DMS 273 treated with DMSO at 0.1 percent for 48 hours (cell line): ENCODE measurements around the gene FLACC1.
"Not testable (repeated sequence)": the region's sequence is repeated elsewhere in the genome, so short reads cannot be mapped to it uniquely, and the experiment has no call there.

ENCODE experiments used
- DNase-seq: peaks from one replicate; lab custom pipeline; 2025; lab: John Stamatoyannopoulos, UW

Gene FLACC1

DNA sequence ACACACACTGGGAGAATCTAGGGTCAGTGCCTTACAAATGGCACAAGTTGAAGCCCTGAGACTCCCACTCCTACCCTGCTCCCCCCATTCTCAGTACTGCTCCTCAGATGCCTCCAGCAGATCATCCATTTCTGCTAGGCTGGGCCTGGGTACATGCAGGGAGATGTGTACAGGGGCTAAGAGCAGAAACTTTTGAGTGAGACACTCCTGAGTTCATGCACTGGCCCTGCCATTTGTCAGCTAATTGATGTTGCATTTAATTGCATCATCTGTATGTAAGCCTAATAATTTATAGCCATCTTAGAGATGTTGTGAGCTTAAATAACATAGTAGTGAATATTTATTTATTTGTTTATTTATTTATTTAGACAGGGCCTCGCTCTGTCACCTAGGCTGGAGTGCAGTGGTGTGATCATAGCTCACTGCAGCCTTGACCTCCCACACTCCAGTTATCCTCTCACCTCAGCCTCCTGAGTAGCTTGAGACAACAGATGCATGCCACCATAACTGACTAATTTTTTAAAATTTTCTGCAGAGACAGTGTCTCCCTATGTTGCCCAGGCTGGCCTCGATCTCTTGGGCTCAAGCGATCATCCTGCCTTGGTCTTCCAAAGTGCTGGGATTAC lies 101.6 kb downstream of the FLACC1 start:
- DNase-seq = no peak

GRCh38 chr2:201254081-201254730 lies 102.9 kb downstream of the FLACC1 start:
- DNase-seq = no peak

- DNase-seq = no peak
These were observed 106.4 kb downstream of the FLACC1 start for GRCh38 chr2:201250741-201251140.

GRCh38 chr2:201249889-201250288 lies 107.3 kb downstream of the FLACC1 start:
- DNase-seq = no peak

GRCh38 chr2:201248288-201248844 lies 108.8 kb downstream of the FLACC1 start:
- no peak for DNase-seq

- no peak for DNase-seq
These were observed 110.9 kb downstream of the FLACC1 start for GRCh38 chr2:201246280-201246679.

- DNase-seq = no peak
These were observed 112.3 kb downstream of the FLACC1 start for GRCh38 chr2:201244829-201245228.

- no peak for DNase-seq
These were observed 114.4 kb downstream of the FLACC1 start for GRCh38 chr2:201242571-201243277.

DNA sequence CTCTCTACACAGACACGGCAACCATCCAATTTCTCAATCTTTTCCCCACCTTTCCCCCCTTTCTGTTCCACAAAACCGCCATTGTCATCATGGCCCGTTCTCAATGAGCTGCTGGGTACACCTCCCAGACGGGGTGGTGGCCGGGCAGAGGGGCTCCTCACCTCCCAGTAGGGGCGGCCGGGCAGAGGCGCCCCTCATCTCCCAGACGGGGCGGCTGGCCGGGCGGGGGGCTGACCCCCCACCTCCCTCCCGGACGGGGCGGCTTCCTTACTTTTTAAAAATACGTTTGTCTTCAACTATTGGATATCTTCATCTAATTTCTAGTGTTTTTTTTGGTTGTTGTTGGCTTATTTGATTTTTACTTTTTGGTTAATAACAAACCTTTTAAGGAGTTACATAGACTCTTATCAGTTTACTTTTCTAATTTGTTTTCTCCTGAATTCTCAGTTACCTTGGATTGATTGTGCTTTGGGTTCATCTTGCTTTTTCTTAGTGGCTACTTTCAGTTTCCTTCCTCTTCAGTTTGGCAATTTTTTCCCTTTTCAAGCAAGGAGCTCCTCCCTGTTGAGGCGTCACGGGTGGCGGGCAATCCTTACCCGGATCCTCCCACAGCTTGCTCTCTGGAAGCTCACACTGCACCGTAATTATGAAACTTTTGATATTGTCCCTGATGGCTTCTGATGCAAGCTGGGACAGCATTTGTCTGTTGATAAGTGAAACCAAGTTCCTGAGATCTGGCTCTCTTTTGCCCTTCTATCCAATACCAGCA lies 117.8 kb downstream of the FLACC1 start:
- DNase-seq = not testable (repeated sequence)
